ENCODE data around the gene ALDOB. TPM values are rescaled to one million over a fixed set of nuclear protein-coding genes. Genes with fewer than 3 reads are reported as not detected.

Gene ALDOB
- total and polyA plus RNA-seq, 8 donors = 0.45 to 101 (median 2.5) TPM; not detected in 1

- Histone ChIP-seq H3K36me3 (no peaks in the 10 kb centered on the region), H3K27ac (peak overlapping the region in 2 of 5 donors; percentile 11 to 38), H3K27me3 (peaks cover 0 to 12% (median 0%) of the 10 kb centered on the region in 3 donors), H3K9me3 (no peaks in the 10 kb centered on the region), H3K4me3 (no peak overlapping the region), H3K4me1 (peaks cover 7 to 27% (median 18%) of the 10 kb centered on the region in 4 donors)
- intact Hi-C loops (cut with DNase I; ENCODE audit: low total_unique reads) = no loop called here
- TF ChIP-seq POLR2A (IDR thresholded peaks at IDR 0.05) (no peak), POLR2AphosphoS5 (IDR thresholded peaks at IDR 0.05) (no peak)
- TF ChIP-seq, protein P1, sequence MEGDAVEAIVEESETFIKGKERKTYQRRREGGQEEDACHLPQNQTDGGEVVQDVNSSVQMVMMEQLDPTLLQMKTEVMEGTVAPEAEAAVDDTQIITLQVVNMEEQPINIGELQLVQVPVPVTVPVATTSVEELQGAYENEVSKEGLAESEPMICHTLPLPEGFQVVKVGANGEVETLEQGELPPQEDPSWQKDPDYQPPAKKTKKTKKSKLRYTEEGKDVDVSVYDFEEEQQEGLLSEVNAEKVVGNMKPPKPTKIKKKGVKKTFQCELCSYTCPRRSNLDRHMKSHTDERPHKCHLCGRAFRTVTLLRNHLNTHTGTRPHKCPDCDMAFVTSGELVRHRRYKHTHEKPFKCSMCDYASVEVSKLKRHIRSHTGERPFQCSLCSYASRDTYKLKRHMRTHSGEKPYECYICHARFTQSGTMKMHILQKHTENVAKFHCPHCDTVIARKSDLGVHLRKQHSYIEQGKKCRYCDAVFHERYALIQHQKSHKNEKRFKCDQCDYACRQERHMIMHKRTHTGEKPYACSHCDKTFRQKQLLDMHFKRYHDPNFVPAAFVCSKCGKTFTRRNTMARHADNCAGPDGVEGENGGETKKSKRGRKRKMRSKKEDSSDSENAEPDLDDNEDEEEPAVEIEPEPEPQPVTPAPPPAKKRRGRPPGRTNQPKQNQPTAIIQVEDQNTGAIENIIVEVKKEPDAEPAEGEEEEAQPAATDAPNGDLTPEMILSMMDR (IDR thresholded peaks at IDR 0.05) = no peak
- 30 to 49% (median 40%) methylated on average over 5 of the region's 5 CpGs for WGBS, 5 donors
- peak in 1 of 2 donors; percentile 34 for DNase-seq
Observed at GRCh38 chr9:101445353-101446029, 9.9 kb upstream of the ALDOB start.

DNA sequence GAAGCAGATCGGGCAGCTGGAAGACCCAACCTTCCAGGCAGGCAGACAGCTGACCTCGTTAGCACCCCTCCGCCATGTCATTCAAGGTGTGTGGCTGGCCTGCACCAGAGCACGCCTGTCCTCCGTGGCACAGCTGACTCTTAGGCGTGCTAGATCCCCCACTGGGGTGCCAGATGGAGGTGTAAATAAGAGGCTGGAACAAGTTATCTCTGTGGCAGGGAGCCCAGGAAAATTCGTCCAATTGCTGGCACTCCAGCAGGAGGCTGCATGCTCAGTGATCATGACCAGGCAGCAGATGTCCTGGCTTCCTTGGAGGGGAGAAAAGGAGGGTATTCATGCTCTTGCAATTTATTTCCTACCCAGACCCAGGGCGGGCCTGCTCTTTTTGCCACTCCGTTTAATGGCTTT is 7.8 kb upstream of the ALDOB start:
- H3K4me1 ChIP-seq = peaks cover 7 to 20% (median 12%) of the 10 kb centered on the region in 4 donors
- TF ChIP-seq, protein P1 (IDR thresholded peaks at IDR 0.05) = no peak
- no peak for TF ChIP-seq EP300 (IDR thresholded peaks at IDR 0.05)
- TF ChIP-seq POLR2A (IDR thresholded peaks at IDR 0.05) = no peak
- DNase-seq = peak; percentile 65 to 87
- H3K27me3 ChIP-seq = peaks cover 0 to 5% (median 0%) of the 10 kb centered on the region in 3 donors
- no peaks in the 10 kb centered on the region for H3K36me3 ChIP-seq
- WGBS, 5 donors = 37 to 51% (median 44%) methylated on average over 9 of the region's 9 CpGs
- H3K4me3 ChIP-seq = no peak overlapping the region
- no peaks in the 10 kb centered on the region for H3K9me3 ChIP-seq
- peak overlapping the region in 3 of 5 donors; percentile 7 to 45 (median 36) for H3K27ac ChIP-seq
- intact Hi-C loops (cut with DNase I; ENCODE audit: low total_unique reads) = no loop called here

DNA sequence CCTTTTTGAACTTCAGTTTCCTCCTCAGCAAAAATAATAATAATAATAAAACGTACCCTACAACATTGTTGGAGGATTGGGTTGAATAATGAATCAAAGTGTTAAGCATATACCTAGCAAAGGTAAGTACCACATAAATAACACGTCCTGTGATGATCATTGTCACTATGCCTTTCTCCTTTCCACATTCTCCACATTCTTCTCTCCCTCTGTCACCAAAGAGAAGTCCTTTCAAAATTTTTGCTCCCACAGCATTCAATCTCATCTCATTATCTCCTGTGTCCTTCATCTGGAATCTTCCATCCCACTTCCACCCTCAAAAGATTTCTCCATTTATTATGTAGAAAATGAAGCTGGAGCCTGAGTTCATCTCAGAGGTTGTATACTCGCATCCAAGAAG is 7.2 kb upstream of the ALDOB start:
- H3K27me3 ChIP-seq = peaks cover 0 to 5% (median 0%) of the 10 kb centered on the region in 3 donors
- WGBS, 5 donors = 65 to 86% (median 81%) methylated on average over 3 of the region's 3 CpGs
- TF ChIP-seq POLR2AphosphoS5 (IDR thresholded peaks at IDR 0.05) (no peak), EP300 (IDR thresholded peaks at IDR 0.05) (no peak), POLR2A (IDR thresholded peaks at IDR 0.05) (no peak)
- TF ChIP-seq, protein P1 (IDR thresholded peaks at IDR 0.05) = no peak
- H3K27ac ChIP-seq = peak overlapping the region in 1 of 5 donors; percentile 4
- peaks cover 7 to 20% (median 11%) of the 10 kb centered on the region in 4 donors for H3K4me1 ChIP-seq
- no peaks in the 10 kb centered on the region for H3K9me3 ChIP-seq
- no peak for DNase-seq
- H3K36me3 ChIP-seq = no peaks in the 10 kb centered on the region
- no peak overlapping the region for H3K4me3 ChIP-seq
- intact Hi-C loops (cut with DNase I; ENCODE audit: low total_unique reads) = no loop called here

GRCh38 chr9:101442318-101442717 is 6.7 kb upstream of the ALDOB start:
- H3K27ac ChIP-seq = peak overlapping the region in 2 of 5 donors; percentile 1 to 45
- TF ChIP-seq EP300 (IDR thresholded peaks at IDR 0.05) (no peak), POLR2AphosphoS5 (IDR thresholded peaks at IDR 0.05) (no peak), POLR2A (IDR thresholded peaks at IDR 0.05) (no peak)
- TF ChIP-seq, protein P1 (IDR thresholded peaks at IDR 0.05) = no peak
- peaks cover 7 to 20% (median 11%) of the 10 kb centered on the region in 4 donors for H3K4me1 ChIP-seq
- 62 to 75% (median 69%) methylated on average over 3 of the region's 3 CpGs for WGBS, 5 donors
- peak in 1 of 2 donors; percentile 42 for DNase-seq
- peaks cover 0 to 5% (median 0%) of the 10 kb centered on the region in 3 donors for H3K27me3 ChIP-seq
- no peak overlapping the region for H3K4me3 ChIP-seq
- H3K9me3 ChIP-seq = no peaks in the 10 kb centered on the region
- intact Hi-C loops (cut with DNase I; ENCODE audit: low total_unique reads) = no loop called here
- H3K36me3 ChIP-seq = no peaks in the 10 kb centered on the region
